Measurements from ENCODE around the gene HOXC9.
A peak's percentile ranks its signal among the peaks of the same experiment; 100 is the strongest.

HOXC9 gene

DNA sequence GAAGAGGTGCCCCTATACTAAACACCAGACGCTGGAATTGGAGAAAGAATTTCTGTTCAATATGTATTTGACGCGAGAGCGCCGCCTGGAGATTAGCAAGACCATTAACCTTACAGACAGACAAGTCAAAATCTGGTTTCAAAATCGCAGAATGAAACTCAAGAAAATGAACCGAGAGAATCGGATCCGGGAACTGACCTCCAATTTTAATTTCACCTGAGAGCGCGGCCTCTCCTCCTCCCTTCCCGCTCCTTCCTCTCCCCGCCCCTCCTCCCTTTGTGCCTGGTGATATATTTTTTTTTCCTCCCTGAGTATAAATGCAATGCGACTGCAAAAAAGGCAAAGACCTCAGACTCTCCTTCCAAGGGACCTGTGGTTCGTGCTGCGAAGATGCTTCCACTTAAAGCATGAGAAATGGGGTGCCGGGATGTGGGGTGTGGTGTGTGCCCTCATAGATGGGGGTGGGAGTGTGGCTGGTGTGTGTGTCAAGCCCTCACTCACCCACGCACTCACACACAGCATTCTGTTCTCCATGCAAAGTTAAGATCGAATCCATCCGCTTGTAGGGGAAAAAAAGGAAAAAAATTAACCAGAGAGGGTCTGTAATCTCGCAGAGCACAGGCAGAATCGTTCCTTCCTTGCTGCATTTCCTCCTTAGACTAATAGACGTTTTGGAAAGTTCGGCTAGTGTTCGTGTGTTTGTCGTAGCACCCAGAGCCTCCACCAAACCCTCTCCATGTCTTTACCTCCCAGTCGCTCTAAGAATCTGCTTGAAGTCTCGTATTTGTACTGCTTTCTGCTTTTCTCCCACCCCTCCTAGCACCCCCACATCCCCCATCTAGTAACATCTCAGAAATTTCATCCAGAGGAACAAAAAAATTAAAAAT is 10.5 kb upstream of the HOXC9 start:
- peak; percentile 82 for DNase-seq

DNA sequence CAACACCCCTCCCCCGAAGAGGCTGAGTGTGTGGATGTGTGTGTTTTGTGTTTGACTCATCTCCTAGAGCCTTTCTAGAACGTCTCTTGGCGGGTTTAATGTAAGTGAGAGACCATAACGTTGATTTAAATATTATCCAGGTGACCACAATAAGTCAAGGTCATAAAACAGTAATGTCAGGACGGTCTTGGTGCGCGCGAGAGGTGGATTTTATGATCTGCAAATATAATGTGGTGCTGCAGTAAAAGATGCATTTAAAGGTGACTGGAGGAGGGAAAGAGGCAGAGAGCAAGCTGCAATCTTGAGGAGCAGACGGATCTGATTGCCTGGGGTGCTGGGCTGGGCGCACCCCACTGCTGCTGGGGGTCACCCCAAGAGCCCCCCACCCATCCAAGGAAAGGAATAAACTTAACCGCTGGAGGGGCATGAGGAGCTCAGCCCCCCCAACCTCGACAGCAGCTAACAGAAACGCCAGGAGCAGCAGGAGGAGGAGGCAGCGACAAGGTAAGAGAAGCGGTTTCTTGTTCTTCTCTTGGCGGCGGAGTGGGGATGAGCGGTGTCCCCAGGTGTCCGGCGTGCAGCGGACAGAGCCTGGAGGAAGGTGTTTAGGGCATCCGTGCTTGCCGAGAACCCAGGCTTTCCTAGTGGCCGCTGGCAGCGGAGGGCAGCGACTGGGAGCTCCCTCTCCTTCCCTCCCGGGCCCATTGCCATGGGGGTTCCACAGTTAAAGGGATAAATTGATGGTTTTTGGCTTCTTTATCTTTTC is 9.5 kb upstream of the HOXC9 start:
- DNase-seq = peak; percentile 86

DNA sequence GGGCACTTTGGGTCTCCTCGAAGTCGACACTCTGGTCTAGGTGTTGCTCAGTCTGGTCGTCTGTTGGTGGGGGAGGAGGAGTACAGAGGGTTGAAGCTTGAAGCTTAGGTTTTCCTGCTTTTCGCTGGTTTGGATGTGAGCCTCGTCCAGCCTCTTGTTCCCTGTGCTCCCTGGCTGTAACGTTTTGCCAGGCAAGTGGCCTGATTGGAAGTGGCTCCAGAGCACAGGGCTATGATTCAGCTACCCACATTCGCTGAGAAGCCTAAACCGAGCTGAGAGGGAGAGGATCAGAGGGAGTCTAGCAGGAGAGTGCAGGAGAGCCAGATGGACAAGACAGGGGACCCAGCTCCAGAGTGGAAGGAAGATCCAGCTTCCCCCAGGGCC is 8.9 kb upstream of the HOXC9 start:
- peak; percentile 70 for DNase-seq

DNA sequence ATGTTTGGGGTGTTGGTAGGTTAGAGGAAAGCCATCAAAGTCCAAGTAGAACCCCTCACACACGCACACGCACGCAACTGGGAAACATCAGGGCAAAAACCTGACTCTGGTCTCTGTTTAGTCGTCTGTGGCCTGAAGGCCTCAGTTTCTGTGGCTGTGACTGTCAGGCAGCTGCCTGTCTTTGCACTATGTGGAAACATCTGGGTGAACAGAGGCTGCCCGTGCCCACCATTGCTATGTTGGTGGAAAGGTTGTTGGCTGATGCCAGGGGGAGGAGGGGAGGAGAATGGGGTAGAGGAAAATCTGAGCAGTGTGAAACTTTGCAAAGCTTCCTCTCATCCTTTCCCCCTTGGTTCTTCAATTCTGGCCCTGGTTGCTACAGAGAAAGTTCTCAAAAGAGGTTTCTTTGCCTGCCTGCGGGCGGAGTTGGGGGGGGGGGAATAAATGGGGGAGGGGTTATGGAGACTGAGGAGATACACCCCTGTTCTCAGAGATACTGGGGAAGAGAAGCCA is 7.5 kb upstream of the HOXC9 start:
- no peak for DNase-seq

DNA sequence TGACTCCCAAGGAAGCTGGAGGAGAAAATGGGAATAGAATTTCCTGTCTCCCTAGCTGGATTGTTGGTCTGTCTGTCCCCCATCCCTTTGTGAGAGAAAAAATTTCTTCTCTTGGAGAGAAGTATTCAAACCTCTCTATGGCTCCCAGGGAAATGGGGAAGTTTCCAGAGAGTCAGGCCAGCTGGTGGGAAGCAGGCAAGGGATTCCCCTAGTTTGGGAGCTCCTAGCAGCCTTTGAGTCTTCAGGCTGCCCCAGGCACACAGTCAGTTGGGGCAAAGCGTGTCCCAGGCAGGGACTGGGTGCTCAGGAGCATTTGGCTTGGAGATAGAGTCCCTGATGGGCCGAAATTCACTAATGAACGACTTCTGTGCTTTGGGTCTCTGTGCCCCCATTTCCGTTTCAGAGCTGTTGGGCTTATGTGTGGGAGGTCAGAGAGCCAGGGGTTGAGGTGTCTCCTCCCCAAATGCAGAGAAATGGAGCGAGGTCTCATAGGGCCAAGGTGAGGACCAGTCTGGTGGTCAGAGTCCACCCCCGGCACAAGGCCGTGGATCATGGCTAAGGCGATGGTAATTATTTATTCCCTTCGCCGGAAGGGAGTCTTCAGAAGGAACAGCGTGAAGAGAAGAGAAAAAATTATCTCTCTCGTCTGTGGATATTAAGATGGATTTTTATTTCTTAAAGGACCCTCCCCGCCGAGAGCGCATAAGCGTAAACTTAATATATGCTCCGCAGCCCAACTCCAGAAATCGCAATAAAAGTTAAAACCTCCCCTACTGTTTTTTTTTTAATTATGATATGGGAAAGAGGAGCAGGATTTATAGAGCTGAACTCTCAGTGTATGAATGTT is 6.6 kb upstream of the HOXC9 start:
- no peak for DNase-seq

DNA sequence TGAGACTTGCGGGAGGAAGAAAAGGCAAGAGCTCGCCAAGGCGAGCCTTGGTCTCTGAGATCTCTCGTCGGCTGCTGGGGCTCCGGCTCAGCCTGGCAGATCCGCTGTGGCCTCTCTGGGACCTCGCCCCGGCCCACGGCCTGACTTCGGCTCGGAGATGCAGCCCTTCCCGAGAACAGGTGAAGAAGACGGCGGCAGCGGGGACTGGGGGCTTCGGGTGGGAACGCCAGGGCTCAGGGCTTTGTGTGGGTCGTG is 6.0 kb upstream of the HOXC9 start:
- peak; percentile 59 for DNase-seq

DNA sequence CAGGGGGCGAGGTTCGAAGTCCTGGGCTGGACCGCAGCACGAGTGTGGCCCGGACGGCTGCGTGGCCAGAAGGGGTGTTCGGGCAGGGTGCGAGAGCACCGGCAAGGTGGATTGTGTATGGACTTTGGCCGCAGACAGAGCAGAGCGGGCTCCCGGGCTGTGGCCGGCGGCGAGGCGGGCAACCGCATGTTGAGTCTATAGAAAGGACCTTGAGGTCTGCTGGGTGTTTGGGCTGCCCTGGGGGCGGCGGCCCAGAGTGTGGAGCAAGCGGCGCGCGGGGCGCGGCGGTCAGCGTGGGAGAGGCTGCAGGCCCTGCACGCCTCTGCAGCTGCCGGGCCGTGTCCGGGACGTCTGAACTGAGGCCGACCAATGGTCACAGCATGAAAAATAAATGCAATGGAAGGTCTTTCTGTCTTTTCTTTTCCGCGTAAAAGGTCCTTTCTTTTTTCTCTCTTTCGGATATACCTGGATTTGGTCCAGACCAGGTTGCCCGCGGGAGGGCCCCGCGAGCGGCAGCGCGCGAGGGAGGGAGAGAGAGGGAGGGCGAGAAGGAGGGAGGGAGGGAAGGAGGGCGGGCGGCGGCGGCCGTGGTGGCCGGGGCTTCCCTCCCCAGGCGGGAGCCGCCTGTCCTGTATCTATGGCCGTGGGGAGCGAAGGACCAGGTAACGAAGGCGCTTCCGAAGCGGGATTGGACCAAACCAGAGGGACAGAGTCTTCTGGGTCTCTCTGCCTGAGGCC is 5.5 kb upstream of the HOXC9 start:
- peak; percentile 85 for DNase-seq

DNA sequence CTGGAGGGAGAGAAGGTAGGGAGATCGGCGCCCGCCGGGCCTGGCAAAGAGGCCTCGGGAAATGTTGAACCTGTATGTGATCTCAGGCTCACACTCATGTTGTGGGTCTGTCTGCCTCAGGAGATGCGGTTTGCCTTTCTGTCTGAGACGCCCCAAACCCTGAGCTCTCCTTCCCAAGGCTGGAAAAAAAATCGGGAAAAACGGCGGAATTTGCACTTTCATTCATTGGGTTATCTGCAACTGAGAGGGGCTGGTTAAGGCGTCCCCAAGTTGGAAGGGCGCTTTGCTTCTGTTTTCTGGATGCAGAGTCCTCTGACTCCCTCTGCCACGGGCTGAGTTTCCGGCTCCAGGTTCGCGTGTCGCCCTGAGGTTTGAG is 5.0 kb upstream of the HOXC9 start:
- DNase-seq = no peak

DNA sequence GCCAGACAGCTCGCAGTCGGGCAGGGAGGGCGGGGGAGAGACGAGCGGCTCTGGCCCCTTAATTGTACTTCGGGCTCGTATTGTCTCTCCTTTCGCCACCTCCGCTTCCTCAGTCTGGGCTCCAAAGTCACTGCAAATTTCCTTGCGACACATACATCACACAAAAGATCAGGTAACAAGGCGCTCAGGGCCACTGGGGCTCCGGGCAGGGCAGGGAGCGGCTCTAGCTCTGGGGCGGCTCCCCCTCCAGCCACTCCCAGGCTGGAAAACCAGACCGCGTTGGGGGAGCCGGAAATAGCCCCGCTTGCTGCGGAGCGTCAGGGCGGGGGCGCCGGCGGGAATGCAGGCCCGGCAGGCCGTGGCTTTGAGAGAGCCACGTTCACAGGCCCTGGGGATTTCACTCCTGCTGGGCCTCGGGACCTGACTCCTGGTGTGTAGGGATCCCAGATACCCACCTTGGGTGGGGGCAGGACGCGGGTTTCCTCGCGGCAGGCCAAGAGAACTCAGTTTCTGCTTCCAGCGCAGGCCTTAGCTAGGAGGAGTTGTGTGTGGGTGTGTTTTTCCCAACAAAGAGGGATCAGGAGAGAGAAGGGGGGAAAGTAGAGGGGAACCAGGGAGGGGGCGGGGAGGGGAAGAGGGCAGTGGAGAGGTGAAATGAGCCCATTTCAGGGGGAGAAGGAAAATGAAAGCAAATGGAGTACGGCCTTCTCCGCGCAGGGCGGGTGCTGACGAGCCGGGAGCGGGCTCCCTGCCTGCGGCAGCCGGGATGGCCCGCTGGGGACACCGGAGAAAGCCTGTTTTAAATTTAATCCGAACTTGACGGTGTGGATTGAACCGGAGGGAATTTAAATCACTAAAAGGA is 4.4 kb upstream of the HOXC9 start:
- peak; percentile 89 for DNase-seq

DNA sequence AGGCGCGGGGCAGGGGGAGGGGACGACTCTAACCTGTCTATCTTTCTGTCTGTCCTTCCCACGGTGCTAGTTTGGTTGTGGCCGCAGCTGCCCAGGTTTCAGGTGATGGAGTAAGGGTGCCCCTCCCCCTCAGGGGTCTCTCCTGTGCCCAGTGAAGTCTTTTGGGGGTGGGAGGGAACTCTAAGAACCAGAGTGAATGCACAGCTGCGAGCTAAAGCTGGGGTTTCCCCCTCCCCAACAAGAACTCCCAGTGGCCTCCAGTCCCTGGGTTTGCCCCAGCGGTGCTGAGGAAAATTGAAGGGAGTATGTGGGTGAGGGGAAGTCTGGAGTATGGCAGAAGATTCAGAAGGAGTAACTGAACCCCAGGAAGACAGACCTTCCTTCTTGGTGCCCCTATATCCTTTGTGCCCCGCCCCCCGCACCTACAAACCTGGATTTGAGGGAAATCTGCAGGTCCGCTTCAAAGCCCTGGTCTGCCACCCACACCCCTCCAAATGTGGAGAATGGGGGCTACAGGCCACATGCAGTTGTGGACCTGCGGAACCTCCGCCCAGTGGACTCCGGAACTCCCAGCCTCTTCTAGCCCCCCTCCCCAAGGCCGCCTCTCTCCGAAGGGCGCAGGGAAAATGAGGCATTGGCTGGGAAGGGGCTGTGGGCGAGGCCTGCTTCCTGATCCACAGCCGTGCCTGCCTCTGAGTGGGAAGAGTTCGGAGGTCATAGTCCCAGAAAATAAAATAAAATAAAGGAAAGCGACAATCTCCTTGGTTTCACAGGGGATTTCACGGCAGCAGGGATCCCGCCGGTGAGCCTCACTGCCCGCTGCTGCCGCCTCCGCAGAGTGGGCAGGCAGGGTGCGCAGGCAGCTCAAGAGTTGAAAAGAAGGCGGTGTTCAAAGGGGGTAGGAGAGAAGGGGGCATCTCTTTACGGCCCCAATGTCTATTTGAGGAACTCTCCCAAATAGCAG is 3.4 kb upstream of the HOXC9 start:
- DNase-seq = no peak

DNA sequence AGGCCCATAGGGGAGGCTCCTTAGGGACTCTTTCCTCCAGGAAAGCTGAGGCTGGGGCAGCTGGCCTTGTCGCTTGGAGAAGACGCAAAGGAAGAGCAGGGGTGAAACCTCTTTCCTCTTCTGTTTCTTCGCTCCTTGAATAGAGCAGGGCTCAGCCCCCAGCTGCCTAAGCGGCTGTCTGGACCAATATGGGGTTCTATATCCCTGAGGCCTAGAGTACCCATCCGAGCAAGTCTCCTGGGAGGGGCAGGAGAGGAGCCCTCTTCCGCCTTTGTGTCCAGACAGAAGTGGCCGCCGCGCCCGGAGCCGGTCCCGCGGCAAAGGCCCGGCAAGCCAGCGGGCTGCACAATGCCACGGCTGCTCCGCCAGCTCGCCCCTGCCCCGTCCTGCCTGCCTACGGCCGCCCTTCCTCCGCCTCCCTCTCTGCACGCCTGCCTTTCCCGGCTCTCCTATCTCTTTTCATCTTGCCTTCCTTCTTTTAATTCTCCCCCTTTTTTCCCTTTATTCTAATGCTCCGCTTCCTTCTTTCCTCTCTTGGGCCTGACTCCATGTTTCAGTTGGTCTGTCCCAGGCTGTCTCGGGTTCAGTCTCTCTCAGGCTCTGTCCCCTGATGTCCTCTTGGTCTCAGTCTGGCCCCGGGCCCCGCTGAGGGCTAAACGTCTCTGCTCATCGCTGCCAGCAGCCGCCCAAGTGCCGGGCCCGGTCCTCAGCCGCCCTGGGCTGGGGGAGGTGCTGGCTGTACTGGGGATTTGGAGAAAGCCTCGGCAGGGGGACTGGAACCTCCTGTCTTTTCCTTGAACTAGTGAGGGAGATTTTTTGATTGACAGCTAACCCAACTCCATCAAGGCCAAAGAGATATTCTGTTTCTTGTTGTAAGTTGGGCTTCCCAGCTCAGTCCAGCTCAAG is 2.5 kb upstream of the HOXC9 start:
- DNase-seq = no peak

DNA sequence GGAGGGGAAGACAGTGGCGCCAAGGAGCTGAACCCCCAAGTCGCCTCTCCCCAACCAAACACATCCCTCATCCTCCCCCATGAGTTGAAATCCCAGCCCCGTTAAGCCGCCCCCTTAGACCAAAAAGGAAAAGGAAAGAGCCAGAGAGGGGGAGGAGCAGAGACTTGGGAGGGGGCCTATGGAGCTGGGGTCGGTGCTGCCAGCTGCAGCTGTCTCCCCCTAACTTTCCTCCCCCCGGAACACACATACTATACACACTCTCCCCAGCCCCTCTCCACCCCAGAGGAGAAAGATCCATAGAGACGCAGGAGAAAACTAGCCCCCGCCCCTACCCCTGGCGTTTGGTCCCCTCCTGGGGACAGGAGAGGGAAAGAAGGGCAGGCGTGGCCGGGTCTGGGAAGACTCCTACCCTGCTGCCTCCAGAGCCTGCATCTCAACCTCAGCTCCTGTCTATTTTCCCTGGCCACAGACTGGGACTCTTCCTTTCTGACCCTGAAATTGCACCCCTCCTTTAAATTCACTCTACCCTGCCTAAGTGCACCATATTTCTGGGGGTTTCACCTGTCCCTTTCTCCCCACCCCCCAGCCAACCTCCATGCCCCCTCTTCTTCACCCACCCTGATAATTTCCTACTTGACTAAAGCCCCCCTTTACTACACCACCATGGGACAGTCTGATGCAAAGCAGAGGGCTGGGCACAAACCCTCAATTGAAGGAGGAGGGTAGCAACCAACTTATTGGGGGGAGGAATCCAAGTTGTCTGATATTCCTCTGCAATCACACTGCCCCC is 1.7 kb upstream of the HOXC9 start:
- no peak for DNase-seq

DNA sequence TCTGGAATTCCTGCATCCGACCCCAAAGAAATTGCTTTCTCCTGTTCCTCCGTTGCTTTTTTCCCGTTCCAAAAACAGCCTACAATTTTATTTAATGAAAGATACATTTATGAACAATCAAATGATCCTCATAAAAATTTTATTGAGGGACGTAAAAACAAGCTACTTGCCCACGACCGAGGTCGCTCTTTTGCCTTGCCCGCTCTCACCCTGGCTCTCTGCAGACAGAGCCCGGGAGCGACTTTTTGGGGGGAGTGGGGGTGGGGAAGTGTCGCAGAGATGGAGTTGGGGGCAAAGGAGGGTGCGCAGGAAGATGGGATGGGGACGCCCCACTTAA is 1.1 kb upstream of the HOXC9 start:
- DNase-seq = no peak

DNA sequence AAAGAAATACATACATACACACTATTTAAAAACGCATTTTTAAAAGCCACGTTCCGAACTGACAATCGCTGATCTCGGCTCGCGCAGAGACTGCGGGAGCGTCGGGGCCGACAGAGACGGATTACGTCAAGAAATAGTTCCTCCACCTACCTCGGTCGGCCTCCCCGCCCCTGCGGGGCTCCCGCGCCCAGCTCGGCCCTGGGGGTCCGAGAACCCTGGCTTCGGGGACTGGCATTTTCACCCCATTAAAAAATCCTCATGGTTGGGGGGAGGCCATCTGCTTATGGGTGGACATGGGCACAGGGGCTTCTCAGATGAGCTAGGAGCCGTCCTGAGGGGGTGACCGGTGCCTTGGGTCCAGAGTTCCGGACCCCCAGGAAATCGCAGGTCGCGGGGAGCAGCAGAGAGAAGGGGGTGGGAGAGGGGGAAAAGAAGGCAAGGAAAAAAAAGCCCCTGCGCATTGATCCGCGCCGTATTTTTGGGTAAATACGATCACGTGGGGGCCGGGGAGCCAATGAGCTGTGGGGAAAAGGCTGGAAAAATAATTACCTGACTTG is 324 bp upstream of the HOXC9 start:
- peak; percentile 96 for DNase-seq

DNA sequence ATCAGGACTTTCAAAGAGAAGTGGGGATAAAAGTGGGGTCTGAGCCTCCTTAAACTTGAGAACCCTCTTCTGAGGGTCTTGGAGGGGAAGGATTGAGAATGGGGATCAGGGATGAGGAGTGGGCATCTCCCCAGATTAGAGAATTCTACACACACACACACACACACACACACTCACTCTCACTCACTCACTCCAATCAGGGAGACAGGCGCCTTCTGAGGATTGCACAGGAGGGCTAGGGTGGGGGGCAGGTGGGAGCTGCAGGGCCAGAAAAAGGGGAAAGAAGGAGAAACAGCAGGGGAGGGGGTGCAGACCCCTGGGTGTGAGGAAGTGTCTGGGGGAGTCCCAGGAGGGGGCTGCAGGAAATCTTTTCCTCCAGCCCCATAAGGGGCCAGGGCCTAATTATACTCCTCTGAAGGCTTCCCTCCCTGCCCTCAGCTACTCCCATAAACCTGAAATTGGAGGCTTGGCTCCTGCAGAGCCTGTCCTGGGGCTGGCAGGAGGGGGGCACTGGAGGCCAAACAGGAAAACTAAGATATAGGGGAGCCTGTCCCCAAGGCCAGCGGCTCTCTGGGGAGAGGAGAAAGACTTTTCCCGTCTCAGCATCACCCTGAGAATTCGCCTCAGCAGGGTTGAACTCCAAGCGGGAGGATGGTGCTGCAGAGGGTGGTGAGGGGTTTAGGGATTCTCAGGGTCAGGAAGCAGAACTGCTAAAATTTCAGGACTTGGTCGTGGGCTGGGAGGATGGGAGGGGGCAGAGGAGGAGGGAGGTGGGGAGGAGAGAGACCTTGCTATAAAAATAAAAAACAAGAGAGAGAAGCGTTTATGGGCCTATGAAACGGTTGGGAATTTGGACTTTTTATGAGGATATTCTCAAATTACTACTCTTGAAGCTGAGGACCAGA is 1.6 kb downstream of the HOXC9 start:
- peak; percentile 43 for DNase-seq

DNA sequence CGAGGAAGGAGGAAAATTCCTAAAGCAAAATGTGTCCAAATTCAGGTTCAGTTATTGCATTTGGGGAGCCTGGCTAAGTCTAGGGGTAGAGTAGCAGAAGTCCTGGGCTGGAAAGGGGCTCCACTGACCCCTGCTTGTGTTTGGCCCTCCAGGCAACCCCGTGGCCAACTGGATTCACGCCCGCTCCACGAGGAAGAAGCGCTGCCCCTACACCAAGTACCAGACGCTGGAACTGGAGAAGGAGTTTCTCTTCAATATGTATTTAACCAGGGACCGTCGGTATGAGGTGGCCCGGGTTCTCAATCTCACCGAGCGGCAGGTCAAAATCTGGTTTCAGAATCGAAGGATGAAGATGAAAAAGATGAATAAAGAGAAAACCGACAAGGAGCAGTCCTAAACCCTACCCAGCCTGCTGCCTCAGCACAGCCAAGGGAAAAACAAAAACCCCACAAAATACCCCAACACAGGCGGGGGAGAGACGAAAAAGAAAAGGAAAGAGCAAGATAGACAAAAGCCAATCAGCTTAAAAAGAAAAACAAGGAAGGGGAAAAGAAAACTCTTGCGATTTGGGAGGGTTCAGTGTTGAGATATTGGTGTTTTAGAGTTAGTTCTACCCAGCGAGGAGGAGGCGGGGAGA is 2.4 kb downstream of the HOXC9 start:
- no peak for DNase-seq

DNA sequence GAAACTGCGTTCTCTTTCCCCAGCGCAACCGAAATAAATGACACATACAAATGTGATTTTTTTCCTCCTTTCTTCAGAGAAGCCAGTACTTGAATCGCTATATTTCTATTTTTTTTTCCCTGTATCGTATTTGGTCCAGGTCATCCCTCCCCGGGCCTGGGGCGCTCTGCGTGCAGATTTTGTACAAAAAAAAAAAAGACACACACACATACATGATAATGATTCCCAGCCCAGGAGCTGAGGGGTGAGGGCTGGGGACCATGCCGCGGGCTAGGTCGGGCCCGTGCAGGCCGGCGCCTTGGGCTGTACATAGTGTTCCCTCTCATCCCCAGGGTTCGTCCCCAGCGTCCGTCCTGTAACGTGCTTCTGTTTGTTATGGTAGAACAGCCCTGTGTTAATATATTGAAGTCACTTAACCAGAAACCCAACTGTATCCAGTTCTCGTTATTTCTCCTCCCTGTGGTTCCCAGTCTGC is 3.0 kb downstream of the HOXC9 start:
- DNase-seq = no peak
